K562 (cell line): ENCODE data around the gene CSMD2. TPM values are rescaled to one million over a fixed set of nuclear protein-coding genes. Genes with fewer than 3 reads are reported as not detected.

Experiments used
- ATAC-seq: fragments of 200-7000 bp; cut with Tn5 transposase; 3 replicates; pipeline ENCODE4 v1.9.1; 2020; ENCODE audit warnings: moderate library complexity
- BruUV-seq: library from RNA; stranded (reverse); fragments of 400-500 nt; replicated peaks from 2 replicates; lab custom pipeline; 2021; lab: Mats Ljungman, UMichigan
- CTCF ChIA-PET: fragments of 300-600 bp; formaldehyde crosslinking; extraction: SDS; loops from one replicate; lab custom pipeline; 2021; ENCODE audit warnings: low intra/inter-chr PET ratio; lab: Yijun Ruan, JAX
- POLR2A ChIA-PET: fragments of 300-600, 350-650 bp; sonication (Branson Sonifier 250); formaldehyde crosslinking; extraction: SDS; loops from one replicate; lab custom pipeline; 2021; ENCODE audit warnings: antibody characterized with exemption, inconsistent platforms; lab: Yijun Ruan, JAX
- DNase-seq, 4 experiments: peaks; one replicate each; pipeline versions ENCODE4 v3.0.0 to v3.0.0-alpha.2; 2011 to 2018; ENCODE audit warnings: low spot score in 3 of 4, mixed read lengths in 3 of 4; ENCODE audit errors: extremely low read depth in 1 of 4
- FAIRE-seq: peaks from 2 replicates; lab custom pipeline; 2011; peaks lifted over from hg19 to GRCh38; lab: Jason Lieb, UNC
- H2AFZ ChIP-seq: 2 replicates; pipeline ENCODE4 v1.6.0; 2011; ENCODE audit warnings: low read depth, low read length, control low read depth, inconsistent platforms
- H3K27ac ChIP-seq: fragments of 200-600 bp; 3 replicates; pipeline ENCODE4 v1.8.0; 2011; ENCODE audit warnings: low read depth, mild to moderate bottlenecking, control low read depth, inconsistent platforms, low read length, moderate library complexity, mixed read lengths; ENCODE audit errors: extremely low read depth
- H3K27me3 ChIP-seq, 2 experiments: fragments of 300-600 bp in 1 of 2; 2 replicates in 1 of 2; 3 replicates in 1 of 2; pipeline versions ENCODE4 v1.6.0 to v1.8.0; 2011; ENCODE audit warnings: inconsistent platforms in 2 of 2, low read length in 2 of 2, mild to moderate bottlenecking in 1 of 2, mixed read lengths in 1 of 2, moderate library complexity in 1 of 2; ENCODE audit not compliant: control insufficient read depth in 2 of 2, insufficient read depth in 2 of 2
- H3K36me3 ChIP-seq: fragments of 300-600 bp; 3 replicates; pipeline ENCODE4 v1.8.0; 2011; ENCODE audit warnings: mild to moderate bottlenecking, low read length, inconsistent platforms; ENCODE audit not compliant: control insufficient read depth, insufficient read depth
- H3K4me1 ChIP-seq, 2 experiments: fragments of 200-600 bp in 1 of 2; replicated peaks in 1 of 2; 2 replicates in 1 of 2; 3 replicates in 1 of 2; pipeline versions ENCODE4 v1.5.1 to v1.8.0; 2011; ENCODE audit warnings: inconsistent platforms in 2 of 2, low read length in 2 of 2, mild to moderate bottlenecking in 1 of 2, mixed read lengths in 1 of 2, moderate library complexity in 1 of 2; ENCODE audit not compliant: control insufficient read depth in 2 of 2, insufficient read depth in 2 of 2
- H3K4me2 ChIP-seq: 2 replicates; pipeline ENCODE4 v1.6.1; 2011; ENCODE audit warnings: low read length, control low read depth, inconsistent platforms, mixed read lengths; ENCODE audit not compliant: insufficient read depth
- H3K4me3 ChIP-seq: fragments of 200-600 bp; sonication (generic), shearing (Covaris generic); 2 replicates; pipeline ENCODE4 v1.5.1; 2016; ENCODE audit warnings: control low read depth, inconsistent platforms
- H3K79me2 ChIP-seq: fragments of 200-600 bp; 3 replicates; pipeline ENCODE4 v1.8.0; 2011; ENCODE audit warnings: low read length, inconsistent platforms; ENCODE audit not compliant: control insufficient read depth, insufficient read depth
- H3K9ac ChIP-seq, 2 experiments: 2 replicates each; pipeline versions ENCODE4 v1.6.0 to v1.6.1; 2011; ENCODE audit warnings: low read depth in 2 of 2, low read length in 2 of 2, control low read depth in 1 of 2, inconsistent platforms in 1 of 2, mild to moderate bottlenecking in 1 of 2, mixed read lengths in 1 of 2; ENCODE audit not compliant: insufficient read depth in 1 of 2
- H3K9me1 ChIP-seq: one replicate; pipeline ENCODE4 v1.6.0; 2011; ENCODE audit warnings: inconsistent platforms, mild to moderate bottlenecking, low read length, moderate library complexity; ENCODE audit not compliant: control insufficient read depth, insufficient read depth
- H3K9me3 ChIP-seq: replicated peaks from 2 replicates; pipeline ENCODE4 v1.5.1; 2011; ENCODE audit warnings: low read depth, low read length, inconsistent platforms; ENCODE audit not compliant: control insufficient read depth, insufficient read depth
- H4K20me1 ChIP-seq: replicated peaks from 2 replicates; pipeline ENCODE4 v1.6.1; 2011; ENCODE audit warnings: low read length, inconsistent platforms, mixed read lengths; ENCODE audit not compliant: control insufficient read depth, insufficient read depth
- AFF4 ChIP-seq: sonication (generic); formaldehyde crosslinking; IDR thresholded peaks from 2 replicates; pipeline ENCODE4 v1.8.0; 2023; ENCODE audit warnings: mild to moderate bottlenecking, missing genetic modification reagents
- EHMT2 ChIP-seq: fragments of 450-650 bp; IDR thresholded peaks from 2 replicates; pipeline ENCODE4 v1.6.1; 2018; ENCODE audit warnings: antibody characterized with exemption
- FOXP4 ChIP-seq: sonication (generic); formaldehyde crosslinking; IDR thresholded peaks from 2 replicates; pipeline ENCODE4 v1.8.0; 2022; ENCODE audit warnings: mild to moderate bottlenecking, missing genetic modification reagents, borderline replicate concordance
- MECOM ChIP-seq: fragments of 250-450 bp; sonication (Bioruptor Pico); IDR thresholded peaks from 2 replicates; pipeline ENCODE4 v1.8.0; 2022; ENCODE audit warnings: inconsistent platforms
- SIX5 ChIP-seq, 2 experiments: IDR thresholded peaks; 2 replicates each; pipeline ENCODE4 v1.6.1; 2011; ENCODE audit warnings: low read length in 2 of 2, borderline replicate concordance in 1 of 2, low read depth in 1 of 2, mild to moderate bottlenecking in 1 of 2, moderate library complexity in 1 of 2; ENCODE audit not compliant: insufficient read depth in 1 of 2
- TEAD2 ChIP-seq: fragments of 450-650 bp; IDR thresholded peaks from 2 replicates; pipeline ENCODE4 v1.6.1; 2016; ENCODE audit warnings: missing genetic modification characterization, control low read depth, missing compliant biosample characterization
- ZBTB2 ChIP-seq: fragments of 450-650 bp; IDR thresholded peaks from 2 replicates; pipeline ENCODE4 v1.6.1; 2016; ENCODE audit warnings: antibody characterized with exemption
- ZKSCAN1 ChIP-seq: fragments of 150-350 bp; IDR thresholded peaks from 2 replicates; pipeline ENCODE4 v1.6.1; 2016; ENCODE audit warnings: low read depth, low read length
- ZNF263 ChIP-seq: sonication (generic); formaldehyde crosslinking; IDR thresholded peaks from 2 replicates; pipeline ENCODE4 v1.8.0; 2022; ENCODE audit warnings: mild to moderate bottlenecking, missing genetic modification reagents, borderline replicate concordance
- ZNF431 ChIP-seq: sonication (generic); formaldehyde crosslinking; IDR thresholded peaks from 2 replicates; pipeline ENCODE4 v1.8.0; 2022; ENCODE audit warnings: mild to moderate bottlenecking, missing genetic modification reagents
- ZNF586 ChIP-seq: fragments of 450-650 bp; formaldehyde crosslinking; conservative IDR thresholded peaks from 2 replicates; pipeline ENCODE4 v1.4.0; 2020; ENCODE audit warnings: mild to moderate bottlenecking, moderate library complexity
- ZZZ3 ChIP-seq: fragments of 450-650 bp; IDR thresholded peaks from 2 replicates; pipeline ENCODE4 v1.6.1; 2016; ENCODE audit warnings: antibody characterized with exemption, mild to moderate bottlenecking, moderate library complexity
- WGBS: fragments of 100-300 bp; shearing (Covaris generic); methylation state at CpG from one replicate; pipeline ENCODE4 v1.1.6; 2016; ENCODE audit warnings: low coverage, mixed read lengths; ENCODE audit not compliant: insufficient coverage; ENCODE audit errors: missing lambda C conversion rate; 5-methylcytosine and 5-hydroxymethylcytosine counted together
- in situ Hi-C: fragments of 300-500 bp; cut with MboI; formaldehyde crosslinking; loops from 4 replicates; pipeline ENCODE4 v1.15.0; 2018; ENCODE audit warnings: inconsistent platforms, mixed read lengths
- intact Hi-C: fragments of 100-400 bp; cut with micrococcal nuclease; formaldehyde crosslinking; loops from 2 replicates; pipeline ENCODE4 v1.14.2; 2022
- polyA plus RNA-seq, 8 experiments: library from polyadenylated mRNA; depleted of rRNA in 4 of 8; stranded (reverse) in 5 of 8; unstranded in 3 of 8; fragments of >200 nt; fragmentation: Nextera tagmentation in 2 of 8; fragmentation: Illumina TruSeq in 1 of 8; extraction: Ambion mirVana in 2 of 8; extraction: Trizol in 1 of 8; gene quantifications; 2 replicates each; pipeline versions ENCODE4 v1.2.1 to v1.2.3, GENCODE V29; 2011 to 2014; ENCODE audit warnings: inconsistent platforms in 1 of 8, missing spikeins in 1 of 8
- total RNA-seq, 7 experiments: library from RNA; depleted of rRNA in 6 of 7; stranded (reverse); fragments of >200 nt in 6 of 7; fragmentation: Illumina TruSeq in 2 of 7; extraction: Trizol in 2 of 7; gene quantifications; 2 replicates each; pipeline versions ENCODE4 v1.2.1 to v1.2.3, GENCODE V29; 2011 to 2021; ENCODE audit warnings: low replicate concordance in 1 of 7
- TF ChIP-seq, protein P1 (sequence below): fragments of 200-800 bp; sonication (Bioruptor generic); IDR thresholded peaks from 2 replicates; pipeline ENCODE4 v1.6.1; 2017; ENCODE audit warnings: missing genetic modification characterization, missing compliant biosample characterization

Gene CSMD2
- total and polyA plus RNA-seq, 9 of the 15 experiments (the other 6 are each of a cell fraction or from before 2014, with no cell fraction given), result not detected

DNA sequence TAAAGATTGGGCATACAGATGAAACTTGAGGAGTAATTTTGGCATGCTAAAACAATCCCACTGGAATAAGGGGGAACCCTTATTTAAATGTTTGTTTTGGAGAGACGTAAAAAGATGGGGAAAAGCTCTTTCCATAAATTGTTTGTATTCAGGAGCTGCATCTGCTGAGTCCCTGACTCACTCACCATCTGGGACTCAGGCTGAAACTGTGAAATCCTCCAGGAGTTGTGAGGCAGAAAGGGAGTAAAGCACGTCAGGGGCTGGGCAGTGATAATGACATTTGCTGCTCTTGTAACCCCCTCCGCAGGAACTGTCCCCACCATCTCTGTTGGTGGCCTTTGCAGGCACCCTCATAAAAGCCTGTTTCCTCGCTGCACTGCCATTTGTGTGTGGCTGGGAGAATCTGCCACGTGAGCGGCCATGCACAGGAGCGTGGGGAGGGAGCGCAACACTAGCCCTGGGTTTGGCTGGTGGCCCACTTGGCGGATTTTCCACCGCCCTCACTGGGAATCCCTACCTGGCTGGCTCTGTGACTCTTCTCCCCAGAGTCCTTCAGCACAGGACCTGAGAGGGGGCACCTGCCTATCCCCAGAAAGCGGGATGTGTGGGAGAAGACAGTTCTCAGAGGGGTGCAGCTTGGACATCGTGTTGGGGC lies 647.3 kb downstream of the CSMD2 start:
- ATAC-seq, result no peak
- POLR2A ChIA-PET, result interaction anchor here (0.6 to 0.9 kb wide), 2 partner anchors 18 to 96 kb away, joined by 3 read pairs; no protein-coding TSS in a partner anchor
- 1% methylated on average over 12 of the region's 12 CpGs for WGBS
- no peak for FAIRE-seq
- in situ Hi-C loops (no loop called here), intact Hi-C loops (loop anchor here (10.0 kb wide), 1 partner anchor 87 kb away; no protein-coding TSS in a partner anchor)
- Histone ChIP-seq H3K4me1 (peaks cover 0 to 6% of the 10 kb centered on the region in 2 experiments; a peak in 2 of 5 replicates), H3K9me1 (no peaks in the 10 kb centered on the region), H2AFZ (no peak overlapping the region), H3K9me3 (no peaks in the 10 kb centered on the region), H3K4me2 (no peak overlapping the region), H3K9ac (no peak overlapping the region), H3K36me3 (no peaks in the 10 kb centered on the region), H3K79me2 (no peaks in the 10 kb centered on the region), H4K20me1 (0 out of 2 replicates have a peak, but pooled peaks cover 4% of the 10 kb centered on the region), H3K4me3 (no peak overlapping the region), H3K27ac (no peak overlapping the region), H3K27me3 (peaks cover 36 to 67% of the 10 kb centered on the region in 2 experiments)
- CTCF ChIA-PET, result no interaction called here
- no TSS peak for BruUV-seq
- no peak for DNase-seq
- TF ChIP-seq ZBTB2 (no peak), EHMT2 (no peak), ZNF263 (CRISPR knock-in tag) (no peak), ZNF431 (CRISPR knock-in tag) (no peak), AFF4 (CRISPR knock-in tag) (no peak), ZKSCAN1 (no peak), ZNF586 (CRISPR knock-in tag) (no peak), TEAD2 (tag) (no peak), FOXP4 (CRISPR knock-in tag) (no peak), MECOM (CRISPR knock-in tag) (no peak), SIX5 (IDR thresholded peaks at IDR 0.05; ENCODE audit: borderline replicate concordance in 1 of 2, insufficient read depth in 1 of 2, low read depth in 1 of 2, low read length in 2 of 2) (no peak), ZZZ3 (no peak)
- TF ChIP-seq, protein P1, sequence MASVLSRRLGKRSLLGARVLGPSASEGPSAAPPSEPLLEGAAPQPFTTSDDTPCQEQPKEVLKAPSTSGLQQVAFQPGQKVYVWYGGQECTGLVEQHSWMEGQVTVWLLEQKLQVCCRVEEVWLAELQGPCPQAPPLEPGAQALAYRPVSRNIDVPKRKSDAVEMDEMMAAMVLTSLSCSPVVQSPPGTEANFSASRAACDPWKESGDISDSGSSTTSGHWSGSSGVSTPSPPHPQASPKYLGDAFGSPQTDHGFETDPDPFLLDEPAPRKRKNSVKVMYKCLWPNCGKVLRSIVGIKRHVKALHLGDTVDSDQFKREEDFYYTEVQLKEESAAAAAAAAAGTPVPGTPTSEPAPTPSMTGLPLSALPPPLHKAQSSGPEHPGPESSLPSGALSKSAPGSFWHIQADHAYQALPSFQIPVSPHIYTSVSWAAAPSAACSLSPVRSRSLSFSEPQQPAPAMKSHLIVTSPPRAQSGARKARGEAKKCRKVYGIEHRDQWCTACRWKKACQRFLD, result no peak
